Activated CD8-positive, alpha-beta memory T cell treated with anti-CD3 and anti-CD28 coated beads for 1 hour (primary cell): Measurements from ENCODE around the gene ARID3A.

Experiments used
- DNase-seq, 2 donors: peaks; one replicate each; pipeline ENCODE4 v3.0.0-alpha.2; 2020; ENCODE audit warnings: low read depth in 1 of 2; ENCODE audit errors: extremely low read depth in 1 of 2

ARID3A gene

GRCh38 chr19:998064-998463 lies 72.2 kb downstream of the ARID3A start:
- DNase-seq = no peak

- DNase-seq = no peak
Measured at GRCh38 chr19:999379-999719, 73.5 kb downstream of the ARID3A start.

- peak; percentile 34 to 51 for DNase-seq
Measured at GRCh38 chr19:1000095-1000494, 74.3 kb downstream of the ARID3A start, which contains the start of gene GRIN3B. TSS of gene GRIN3B (plus strand) at chr19:1000419. CDS start at chr19:1000438, 19 bp downstream.

GRCh38 chr19:1000591-1001537 lies 75.0 kb downstream of the ARID3A start:
- DNase-seq = no peak

GRCh38 chr19:1001538-1002166 lies 75.8 kb downstream of the ARID3A start:
- DNase-seq = peak in 1 of 2 donors; percentile 63

GRCh38 chr19:1002600-1002999 lies 76.8 kb downstream of the ARID3A start:
- DNase-seq = no peak

- DNase-seq = no peak
Measured at GRCh38 chr19:1003283-1003682, 77.4 kb downstream of the ARID3A start.

- no peak for DNase-seq
Measured at GRCh38 chr19:1004204-1004802, 78.5 kb downstream of the ARID3A start.

GRCh38 chr19:1004803-1005664 lies 79.2 kb downstream of the ARID3A start:
- no peak for DNase-seq

GRCh38 chr19:1006711-1007398 lies 81.0 kb downstream of the ARID3A start:
- no peak for DNase-seq

GRCh38 chr19:1007399-1008251 lies 81.8 kb downstream of the ARID3A start:
- DNase-seq = no peak

- no peak for DNase-seq
Measured at GRCh38 chr19:1008268-1009040, 82.6 kb downstream of the ARID3A start.

GRCh38 chr19:1009041-1009980 lies 83.5 kb downstream of the ARID3A start:
- DNase-seq = no peak

GRCh38 chr19:1009981-1010538 lies 84.2 kb downstream of the ARID3A start:
- DNase-seq = no peak

GRCh38 chr19:1010586-1011510 lies 85.0 kb downstream of the ARID3A start:
- DNase-seq = no peak

- no peak for DNase-seq
Measured at GRCh38 chr19:1011831-1012333, 86.0 kb downstream of the ARID3A start.
